Fibroblast of lung (primary cell): ENCODE results near the gene NANOS3. TPM values are rescaled to one million over a fixed set of nuclear protein-coding genes. Genes with fewer than 3 reads are reported as not detected.

ENCODE experiments used
- DNase-seq, 2 donors: peaks; one replicate each; pipeline versions ENCODE4 v3.0.0 to v3.0.0-alpha.2; 2010; ENCODE audit warnings: low read depth in 2 of 2
- H2AFZ ChIP-seq: 2 replicates; pipeline ENCODE4 v1.5.1; 2012; ENCODE audit warnings: low read length, control low read depth, inconsistent platforms
- H3K27ac ChIP-seq: 2 replicates; pipeline ENCODE4 v1.5.1; 2011; ENCODE audit warnings: low read length, control low read depth; ENCODE audit not compliant: insufficient read depth
- H3K27me3 ChIP-seq: 2 replicates; pipeline ENCODE4 v1.5.1; 2011; ENCODE audit warnings: mild to moderate bottlenecking, low read length; ENCODE audit not compliant: control insufficient read depth, insufficient read depth
- H3K36me3 ChIP-seq: 2 replicates; pipeline ENCODE4 v1.5.1; 2011; ENCODE audit warnings: low read length; ENCODE audit not compliant: control insufficient read depth, insufficient read depth
- H3K4me1 ChIP-seq: 2 replicates; pipeline ENCODE4 v1.5.1; 2011; ENCODE audit warnings: low read length; ENCODE audit not compliant: control insufficient read depth, insufficient read depth; ENCODE audit errors: extremely low read depth
- H3K4me2 ChIP-seq: 2 replicates; pipeline ENCODE4 v1.5.1; 2011; ENCODE audit warnings: low read length, control low read depth; ENCODE audit not compliant: insufficient read depth; ENCODE audit errors: extremely low read depth
- H3K4me3 ChIP-seq, 4 experiments: fragments of 200-600 bp in 1 of 4; sonication (generic) in 1 of 4; replicated peaks in 1 of 4; 2 replicates each; pipeline ENCODE4 v1.5.1; 2011 to 2016; ENCODE audit warnings: low read length in 4 of 4, low read depth in 3 of 4, mild to moderate bottlenecking in 3 of 4, control low read depth in 2 of 4, inconsistent platforms in 1 of 4, mixed read lengths in 1 of 4; ENCODE audit not compliant: insufficient read depth in 1 of 4; ENCODE audit errors: control extremely low read depth in 1 of 4
- H3K79me2 ChIP-seq: 2 replicates; pipeline ENCODE4 v1.5.1; 2012; ENCODE audit warnings: mild to moderate bottlenecking, low read length, inconsistent platforms; ENCODE audit not compliant: control insufficient read depth, insufficient read depth
- H3K9ac ChIP-seq: 2 replicates; pipeline ENCODE4 v1.5.1; 2011; ENCODE audit warnings: mild to moderate bottlenecking, low read length, control low read depth; ENCODE audit not compliant: insufficient read depth
- H3K9me3 ChIP-seq: 2 replicates; pipeline ENCODE4 v1.5.1; 2012; ENCODE audit warnings: low read depth, low read length; ENCODE audit not compliant: control insufficient read depth, insufficient read depth
- H4K20me1 ChIP-seq: 2 replicates; pipeline ENCODE4 v1.5.1; 2011; ENCODE audit warnings: low read length; ENCODE audit not compliant: control insufficient read depth, insufficient read depth; ENCODE audit errors: extremely low read depth
- CTCF ChIP-seq, 2 donors: IDR thresholded peaks in 1 of 2; conservative IDR thresholded peaks in 1 of 2; 1 replicate in 1 of 2; 2 replicates in 1 of 2; pipeline ENCODE4 v1.5.1; 2011 to 2012; ENCODE audit warnings: low read length in 2 of 2, control low read depth in 1 of 2, inconsistent platforms in 1 of 2, low read depth in 1 of 2, mild to moderate bottlenecking in 1 of 2
- EZH2 ChIP-seq: IDR thresholded peaks from 2 replicates; pipeline ENCODE4 v1.5.1; 2012; ENCODE audit warnings: low read length, control low read depth, mild to moderate bottlenecking; ENCODE audit errors: missing control alignments
- polyA plus RNA-seq, 2 donors: library from polyadenylated mRNA; depleted of rRNA in 1 of 2; stranded (reverse) in 1 of 2; unstranded in 1 of 2; fragments of >200 nt; gene quantifications; 2 replicates each; pipeline ENCODE4 v1.2.1, GENCODE V29; 2011 to 2012; ENCODE audit warnings: missing spikeins in 1 of 2
- total RNA-seq: library from RNA; depleted of rRNA; stranded (reverse); fragments of >200 nt; gene quantifications from 2 replicates; pipeline ENCODE4 v1.2.1, GENCODE V29; 2014

NANOS3 gene
- total and polyA plus RNA-seq, 2 donors (not counting 1 experiment from before 2014, with no cell fraction given) = not detected

- no peak overlapping the region for H3K9ac ChIP-seq
- no peak overlapping the region for H3K27ac ChIP-seq
- no peak for DNase-seq
- H3K79me2 ChIP-seq = no peaks in the 10 kb centered on the region
- no peaks in the 10 kb centered on the region for H3K9me3 ChIP-seq
- peaks cover 7% of the 10 kb centered on the region for H3K4me1 ChIP-seq
- H3K4me3 ChIP-seq = no peak overlapping the region
- peaks cover 2% of the 10 kb centered on the region for H3K27me3 ChIP-seq
- no peak overlapping the region for H2AFZ ChIP-seq
- H4K20me1 ChIP-seq = no peaks in the 10 kb centered on the region
- no peaks in the 10 kb centered on the region for H3K36me3 ChIP-seq
- no peak overlapping the region for H3K4me2 ChIP-seq
- TF ChIP-seq CTCF (conservative IDR thresholded peaks at IDR 0.05 in 1 of 2, IDR thresholded peaks at IDR 0.05 in 1 of 2; ENCODE audit: low read depth in 1 of 2, low read length in 2 of 2) (no peak), EZH2 (no peak)
Measured at GRCh38 chr19:13885826-13886365, 9.0 kb downstream of the NANOS3 start.

- Histone ChIP-seq H3K9ac (no peak overlapping the region), H3K36me3 (no peaks in the 10 kb centered on the region), H3K4me1 (no peaks in the 10 kb centered on the region), H2AFZ (no peak overlapping the region), H3K4me2 (no peak overlapping the region), H4K20me1 (no peaks in the 10 kb centered on the region), H3K9me3 (no peaks in the 10 kb centered on the region), H3K27ac (no peak overlapping the region), H3K27me3 (peaks cover 2% of the 10 kb centered on the region), H3K79me2 (no peaks in the 10 kb centered on the region), H3K4me3 (no peak overlapping the region)
- TF ChIP-seq EZH2 = no peak
- no peak for TF ChIP-seq CTCF (conservative IDR thresholded peaks at IDR 0.05 in 1 of 2, IDR thresholded peaks at IDR 0.05 in 1 of 2; ENCODE audit: low read depth in 1 of 2, low read length in 2 of 2)
- DNase-seq = no peak
Measured at GRCh38 chr19:13887018-13887436, 10.1 kb downstream of the NANOS3 start.

- H3K4me1 ChIP-seq = no peaks in the 10 kb centered on the region
- DNase-seq = peak in 1 of 2 donors; percentile 36
- no peak for TF ChIP-seq EZH2
- H4K20me1 ChIP-seq = no peaks in the 10 kb centered on the region
- H3K9me3 ChIP-seq = no peaks in the 10 kb centered on the region
- H3K36me3 ChIP-seq = no peaks in the 10 kb centered on the region
- H3K27ac ChIP-seq = no peak overlapping the region
- no peak overlapping the region for H3K4me3 ChIP-seq
- no peaks in the 10 kb centered on the region for H3K79me2 ChIP-seq
- H3K4me2 ChIP-seq = no peak overlapping the region
- H2AFZ ChIP-seq = no peak overlapping the region
- no peak overlapping the region for H3K9ac ChIP-seq
- peaks cover 2% of the 10 kb centered on the region for H3K27me3 ChIP-seq
Measured at GRCh38 chr19:13887517-13887916, 10.6 kb downstream of the NANOS3 start.
